RWPE2 (cell line): ENCODE results near the gene ARL8B.
"Not testable (repeated sequence)": the region's sequence is repeated elsewhere in the genome, so short reads cannot be mapped to it uniquely, and the experiment has no call there.

Source experiments
- ATAC-seq: fragments of 200-7000 bp; cut with Tn5 transposase; 3 replicates; pipeline ENCODE4 v1.9.1; 2021; ENCODE audit warnings: low read depth
- DNase-seq: peaks from one replicate; pipeline ENCODE4 v3.0.0-alpha.2; 2020; ENCODE audit warnings: low spot score
- H3K27ac ChIP-seq: fragments of 450-650 bp; 2 replicates; pipeline ENCODE4 v1.5.1; 2017; ENCODE audit warnings: mild to moderate bottlenecking; ENCODE audit not compliant: poor library complexity, severe bottlenecking
- H3K27me3 ChIP-seq: fragments of 250-450 bp; sonication (Bioruptor Pico); 2 replicates; pipeline ENCODE4 v1.5.1; 2021; ENCODE audit warnings: mild to moderate bottlenecking, moderate library complexity; ENCODE audit not compliant: insufficient read depth, poor library complexity, severe bottlenecking
- H3K36me3 ChIP-seq: fragments of 250-450 bp; sonication (Bioruptor Pico); 2 replicates; pipeline ENCODE4 v1.5.1; 2020; ENCODE audit warnings: low read depth, mild to moderate bottlenecking, moderate library complexity
- H3K4me1 ChIP-seq: fragments of 250-450 bp; sonication (Bioruptor Pico); 2 replicates; pipeline ENCODE4 v1.5.1; 2021; ENCODE audit warnings: mild to moderate bottlenecking, moderate library complexity; ENCODE audit not compliant: insufficient read depth, poor library complexity, severe bottlenecking
- H3K4me3 ChIP-seq: fragments of 250-450 bp; sonication (Bioruptor Pico); 2 replicates; pipeline ENCODE4 v1.5.1; 2021; ENCODE audit warnings: mild to moderate bottlenecking, moderate library complexity; ENCODE audit not compliant: severe bottlenecking
- H3K9me3 ChIP-seq: fragments of 250-450 bp; sonication (Bioruptor Pico); 2 replicates; pipeline ENCODE4 v1.5.1; 2021; ENCODE audit warnings: mild to moderate bottlenecking, moderate library complexity; ENCODE audit not compliant: severe bottlenecking
- CTCF ChIP-seq: fragments of 450-650 bp; IDR thresholded peaks from one replicate; pipeline ENCODE4 v1.5.1; 2017; ENCODE audit warnings: mild to moderate bottlenecking, moderate library complexity; ENCODE audit not compliant: poor library complexity, severe bottlenecking

ARL8B gene

DNA sequence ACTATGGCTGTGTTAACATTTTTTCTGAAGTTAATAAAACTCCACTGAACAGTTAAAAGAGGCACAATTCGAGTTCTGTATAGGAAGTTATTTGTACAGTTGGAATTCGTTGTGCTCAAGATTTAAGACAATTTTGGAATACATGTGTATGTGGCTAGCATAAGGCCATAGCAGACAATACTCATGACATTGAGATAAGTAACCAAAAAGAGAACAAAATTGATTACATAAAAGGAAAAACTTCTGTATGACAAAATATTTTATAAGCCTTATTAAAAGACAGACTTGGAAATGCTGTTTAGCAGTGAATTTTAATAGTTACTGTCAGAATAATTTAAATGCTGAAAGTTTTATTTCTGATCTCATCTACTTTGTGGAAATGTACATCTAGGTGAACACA is 47.7 kb downstream of the ARL8B start:
- Histone ChIP-seq H3K4me1 (no peaks in the 10 kb centered on the region), H3K9me3 (no peaks in the 10 kb centered on the region), H3K4me3 (no peak overlapping the region), H3K27me3 (no peaks in the 10 kb centered on the region), H3K27ac (no peak overlapping the region), H3K36me3 (peaks cover 51% of the 10 kb centered on the region)
- no peak for TF ChIP-seq CTCF
- ATAC-seq, result no peak
- DNase-seq, result no peak

GRCh38 chr3:5170975-5171374 is 48.9 kb downstream of the ARL8B start:
- H3K27me3 ChIP-seq, result no peaks in the 10 kb centered on the region
- H3K4me3 ChIP-seq, result no peak overlapping the region
- H3K27ac ChIP-seq, result no peak overlapping the region
- H3K9me3 ChIP-seq, result no peaks in the 10 kb centered on the region
- no peak for TF ChIP-seq CTCF
- no peaks in the 10 kb centered on the region for H3K4me1 ChIP-seq
- no peak for ATAC-seq
- DNase-seq, result no peak
- H3K36me3 ChIP-seq, result peaks cover 58% of the 10 kb centered on the region

- Histone ChIP-seq H3K36me3 (peaks cover 66% of the 10 kb centered on the region), H3K4me3 (no peak overlapping the region)
Observed at GRCh38 chr3:5172018-5172417, 49.9 kb downstream of the ARL8B start.

GRCh38 chr3:5179036-5179435 is 56.9 kb downstream of the ARL8B start:
- H3K27me3 ChIP-seq, H3K4me1 ChIP-seq, H3K4me3 ChIP-seq, ATAC-seq, DNase-seq, H3K9me3 ChIP-seq, H3K27ac ChIP-seq: not testable (repeated sequence)
- peaks cover 88% of the 10 kb centered on the region for H3K36me3 ChIP-seq

More at GRCh38 chr3:5172018-5172417, 49.9 kb downstream of the ARL8B start:
- no peak for TF ChIP-seq CTCF
- H3K27me3 ChIP-seq, result no peaks in the 10 kb centered on the region
- H3K4me1 ChIP-seq, result no peaks in the 10 kb centered on the region
- no peak overlapping the region for H3K27ac ChIP-seq
- H3K9me3 ChIP-seq, result no peaks in the 10 kb centered on the region
- DNase-seq (no peak), ATAC-seq (no peak)

DNA sequence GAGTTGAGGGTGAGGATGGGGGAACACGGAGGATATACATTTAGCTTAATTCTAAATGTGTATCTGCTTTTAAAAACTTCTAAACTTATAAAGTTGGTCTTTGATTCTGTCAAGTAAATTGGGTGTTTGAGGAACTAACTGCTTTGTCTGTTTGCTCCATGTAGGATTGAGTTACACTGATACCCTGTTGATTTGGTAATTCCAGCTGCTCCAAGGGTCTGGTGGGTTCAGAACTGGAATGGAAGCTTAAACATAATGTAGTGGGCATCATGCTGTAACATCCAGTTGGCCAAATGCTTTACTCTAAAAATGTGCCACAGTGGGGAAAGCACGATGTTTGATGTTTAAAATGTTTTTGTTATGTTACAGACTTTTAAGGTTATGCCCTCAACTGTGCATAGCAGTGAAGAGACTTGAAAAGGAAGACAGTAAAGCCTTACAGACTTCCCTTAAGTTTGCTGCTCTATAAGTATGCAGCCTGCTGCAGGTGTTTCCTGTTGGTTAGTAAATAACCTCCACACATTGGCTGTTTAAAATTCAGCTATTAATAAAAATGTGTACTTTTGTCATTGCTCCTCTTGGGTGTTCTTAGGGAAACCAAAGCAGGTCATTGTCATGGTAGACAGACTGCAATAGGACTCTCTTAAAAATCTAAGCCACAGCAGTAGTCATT is 59.5 kb downstream of the ARL8B start:
- Histone ChIP-seq H3K4me1 (no peaks in the 10 kb centered on the region), H3K27me3 (no peaks in the 10 kb centered on the region), H3K27ac (no peak overlapping the region), H3K9me3 (no peaks in the 10 kb centered on the region), H3K36me3 (peaks cover 81% of the 10 kb centered on the region), H3K4me3 (no peak overlapping the region)
- ATAC-seq, result no peak
- no peak for DNase-seq
- TF ChIP-seq CTCF, result no peak

- not testable (repeated sequence) for H3K9me3 ChIP-seq, H3K4me3 ChIP-seq, H3K27ac ChIP-seq, DNase-seq, H3K4me1 ChIP-seq, H3K27me3 ChIP-seq, ATAC-seq
- H3K36me3 ChIP-seq, result peaks cover 66% of the 10 kb centered on the region
Observed at GRCh38 chr3:5183714-5184113, 61.6 kb downstream of the ARL8B start.
